GM21717 (cell line): Measurements from ENCODE around the gene KRT33A.

Source experiments
- ATAC-seq: cut with Tn5 transposase; IDR thresholded peaks from one replicate; pipeline ENCODE4 v1.9.1; 2021; ENCODE audit warnings: mild to moderate bottlenecking, moderate library complexity; ENCODE audit not compliant: unreplicated experiment

KRT33A gene

DNA sequence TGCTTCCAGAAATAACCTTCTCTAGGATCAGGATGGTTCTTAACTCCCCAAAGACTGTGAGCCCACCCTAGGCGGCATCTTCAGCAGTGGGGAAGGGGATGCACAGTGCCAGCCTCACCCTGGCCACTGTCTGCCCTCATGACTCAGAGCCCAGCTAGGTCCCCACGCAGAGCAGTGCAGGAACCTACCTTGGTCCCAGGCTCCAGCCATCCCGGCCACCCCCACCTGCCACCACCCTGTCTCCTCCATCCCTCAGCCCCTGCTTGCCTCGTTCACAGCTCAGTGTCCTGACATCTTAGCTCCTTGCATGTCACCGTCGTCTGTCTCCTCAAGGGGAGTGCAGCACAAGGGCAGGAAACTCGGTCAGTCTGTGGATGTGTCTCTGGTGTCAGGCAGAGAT lies 19.0 kb downstream of the KRT33A start:
- no peak for ATAC-seq

DNA sequence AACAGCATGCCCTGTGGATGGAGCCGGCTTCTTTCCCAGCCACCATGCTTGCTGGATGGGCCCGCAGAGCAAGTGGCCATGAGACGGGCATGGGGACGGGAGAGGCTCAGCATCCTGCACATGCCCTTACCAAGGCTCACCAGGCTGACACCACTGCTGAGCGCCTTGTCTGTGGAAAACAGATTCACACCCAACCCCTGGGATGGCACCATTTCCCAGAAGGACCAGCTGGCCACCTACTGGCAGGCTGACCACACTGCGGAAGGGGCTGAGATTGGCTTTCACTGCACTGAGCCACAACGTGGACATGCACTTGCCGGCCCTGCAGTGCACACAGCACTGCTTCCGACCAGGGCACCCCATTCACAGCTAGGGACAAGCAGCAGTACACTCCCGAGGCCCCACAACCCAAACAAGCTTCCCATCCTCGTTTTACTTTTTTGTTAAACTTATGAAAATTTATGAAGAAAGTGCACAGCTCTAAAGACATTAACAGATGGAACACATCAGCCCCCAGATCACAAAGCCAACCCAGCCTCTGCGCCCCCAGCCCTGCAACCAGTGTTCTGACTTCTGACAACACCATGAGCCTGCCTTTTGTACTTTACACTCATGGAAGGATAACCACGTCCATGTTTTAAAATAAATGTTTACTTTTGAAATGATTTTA lies 21.2 kb downstream of the KRT33A start:
- ATAC-seq: no peak

- ATAC-seq: no peak
Measured at GRCh38 chr17:41328207-41328606, 22.4 kb downstream of the KRT33A start.

- no peak for ATAC-seq
Measured at GRCh38 chr17:41327411-41328120, 23.1 kb downstream of the KRT33A start.

DNA sequence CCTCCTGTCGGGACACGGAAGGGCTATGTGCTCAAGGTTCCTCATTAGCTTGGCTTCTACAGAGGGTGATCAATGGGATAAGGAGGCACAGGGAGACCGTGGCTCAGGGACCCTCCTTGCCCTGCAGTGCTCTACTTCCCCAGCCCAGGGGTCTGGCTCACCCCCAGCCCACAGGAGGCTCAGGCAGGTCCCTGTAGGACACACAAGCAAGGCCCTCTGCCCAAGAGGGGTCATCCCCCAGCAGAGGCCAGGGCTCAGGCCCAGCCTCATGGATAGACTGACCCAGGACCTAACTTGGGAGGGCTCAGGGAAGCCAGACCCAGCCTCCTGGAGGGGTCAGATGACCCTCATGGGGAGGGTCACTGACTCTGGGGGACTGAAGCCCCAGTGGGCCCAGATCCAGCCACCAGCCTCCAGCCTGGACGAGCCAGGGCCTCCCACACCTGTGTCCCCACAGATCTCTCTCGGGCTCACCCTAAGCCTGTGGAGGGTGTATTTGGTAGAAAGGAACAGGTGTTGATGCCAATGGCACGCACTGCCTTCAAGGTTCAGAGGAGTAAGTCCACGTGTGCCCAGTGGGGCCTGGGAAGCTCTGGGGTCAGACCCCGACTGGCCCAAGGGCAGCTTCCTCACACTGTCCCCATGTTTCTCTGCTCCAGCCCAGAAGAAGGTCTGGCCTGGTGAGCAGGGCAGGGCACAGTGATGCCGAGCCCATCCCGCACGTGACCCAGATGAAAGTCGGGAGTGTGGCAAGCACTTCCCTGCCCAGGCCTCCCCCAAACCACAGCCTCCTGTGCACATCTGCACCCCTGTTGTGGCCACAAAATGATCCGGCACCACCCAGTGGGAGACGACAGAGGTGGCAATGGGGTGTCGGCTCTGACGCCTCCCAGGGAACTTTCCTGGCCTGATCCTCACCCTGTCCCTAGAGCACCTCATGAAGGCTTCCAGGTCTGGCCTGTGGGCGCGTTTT lies 24.2 kb downstream of the KRT33A start:
- ATAC-seq: no peak

GRCh38 chr17:41325611-41326010 lies 25.0 kb downstream of the KRT33A start:
- no peak for ATAC-seq

DNA sequence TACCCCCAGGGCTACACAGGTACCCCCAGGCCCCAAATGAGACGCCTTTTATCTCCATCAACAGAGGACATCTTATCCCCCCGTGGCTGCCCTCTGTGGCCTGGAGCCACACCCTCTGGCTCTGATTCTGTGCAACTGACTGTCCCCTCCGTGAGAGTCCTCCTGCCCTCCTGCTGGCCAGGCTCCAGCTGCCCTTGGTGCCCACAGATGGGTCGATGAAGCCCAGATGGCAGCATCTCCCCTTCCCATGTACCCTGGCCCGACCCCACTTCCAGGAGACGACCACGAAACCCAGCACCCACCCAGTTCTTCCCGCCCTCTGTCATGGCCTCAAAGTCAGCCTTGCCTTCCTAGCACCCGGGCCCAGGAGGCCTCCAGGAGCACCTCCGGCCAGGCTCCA lies 25.5 kb downstream of the KRT33A start:
- ATAC-seq: no peak

- no peak for ATAC-seq
Measured at GRCh38 chr17:41324180-41325075, 26.2 kb downstream of the KRT33A start.

GRCh38 chr17:41322903-41323895 lies 27.4 kb downstream of the KRT33A start:
- no peak for ATAC-seq

- ATAC-seq: no peak
Measured at GRCh38 chr17:41322094-41322902, 28.3 kb downstream of the KRT33A start.

- ATAC-seq: no peak
Measured at GRCh38 chr17:41318231-41318630, 32.4 kb downstream of the KRT33A start.

DNA sequence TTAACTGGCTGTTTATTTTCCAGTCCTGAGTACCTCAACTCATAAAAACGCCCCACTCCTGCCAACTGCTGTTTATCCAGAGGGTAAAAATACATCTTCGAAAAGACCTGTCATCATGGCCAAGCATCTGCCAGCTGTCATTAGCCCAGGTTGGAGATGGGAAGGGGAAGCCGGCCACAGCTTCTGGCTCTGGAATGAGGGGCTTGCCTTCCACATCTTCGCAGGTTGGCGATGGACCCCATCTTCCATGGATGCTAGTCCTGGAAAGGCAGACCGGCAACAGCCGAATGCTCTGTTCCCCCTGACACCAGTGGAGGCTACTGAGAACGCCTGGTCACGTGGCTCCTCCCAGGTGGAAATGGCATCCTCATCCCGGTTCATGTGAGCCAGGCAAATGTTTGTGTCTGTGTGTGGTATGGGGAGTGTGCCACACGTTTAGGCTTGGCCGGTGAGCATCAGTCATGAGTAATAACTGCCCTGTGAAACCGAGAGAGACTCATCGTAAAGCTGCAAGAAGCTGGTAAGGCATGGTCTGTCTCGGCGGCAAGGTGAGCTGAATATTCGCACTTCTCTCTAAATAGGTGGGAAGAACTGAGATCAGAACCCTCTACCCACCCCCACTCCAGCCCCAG lies 34.7 kb downstream of the KRT33A start:
- ATAC-seq: no peak

GRCh38 chr17:41315204-41315794 lies 35.3 kb downstream of the KRT33A start, which contains the start of gene KRTAP17-1:
KRTAP17-1 (minus strand) TSS chr17:41315710; CDS start chr17:41315650, 60 bp downstream.
- no peak for ATAC-seq

- no peak for ATAC-seq
Measured at GRCh38 chr17:41311111-41311510, 39.5 kb downstream of the KRT33A start.

- ATAC-seq: no peak
Measured at GRCh38 chr17:41308918-41309359, 41.7 kb downstream of the KRT33A start, which contains the start of gene KRTAP16-1. KRTAP16-1 (minus strand) TSS chr17:41309309; CDS start chr17:41309253, 56 bp downstream.

DNA sequence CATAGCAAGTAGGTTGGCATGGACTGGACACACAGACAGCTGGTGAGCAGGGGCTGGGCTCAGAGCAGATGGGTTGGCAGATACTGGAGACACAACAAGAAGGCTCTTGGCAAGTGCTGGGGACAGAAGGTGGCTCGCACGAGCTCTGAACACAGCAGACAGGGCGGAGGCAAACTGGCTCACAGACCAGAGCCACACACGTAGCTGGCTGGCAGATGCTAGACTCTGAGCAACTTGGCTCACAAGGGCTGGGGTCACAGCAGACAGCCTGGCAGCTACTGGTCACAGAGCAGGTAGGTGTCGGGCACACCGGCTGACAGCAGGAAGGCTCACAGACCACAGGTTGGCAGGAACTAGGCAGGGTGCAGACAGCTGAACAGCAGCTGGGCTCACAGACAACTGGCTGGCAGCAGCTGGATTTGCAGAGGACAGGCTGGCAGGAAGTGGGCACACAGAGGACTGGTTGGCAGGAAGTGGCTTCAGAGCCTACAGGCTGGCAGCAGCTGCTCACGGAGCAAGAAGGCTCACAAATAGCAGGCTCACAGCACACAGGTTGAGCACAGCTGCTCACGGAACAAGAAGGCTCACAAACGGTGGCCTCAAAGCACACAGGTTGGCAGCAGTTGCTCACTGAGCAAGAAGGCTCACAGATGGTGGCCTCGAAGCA lies 42.2 kb downstream of the KRT33A start:
- ATAC-seq: no peak

DNA sequence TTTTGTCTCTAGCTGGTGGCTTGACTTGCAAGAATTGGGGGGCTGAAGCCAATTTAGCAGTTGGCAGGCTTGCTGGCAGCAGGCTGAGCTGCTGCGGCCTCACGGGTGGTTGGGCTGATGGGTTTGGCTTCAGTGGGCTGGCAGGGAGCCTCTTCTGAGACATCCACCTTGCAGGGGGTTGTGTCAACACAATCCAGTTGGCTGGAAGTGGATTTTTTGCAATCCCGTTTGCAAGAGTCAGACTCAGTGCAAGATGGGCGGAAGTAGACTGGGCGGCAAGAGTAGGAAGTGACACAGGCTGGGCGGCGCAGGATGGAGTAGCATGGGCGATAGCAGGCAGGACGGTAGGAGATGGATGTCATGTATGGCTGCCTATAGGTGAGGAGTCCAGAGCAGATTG lies 43.0 kb downstream of the KRT33A start:
- ATAC-seq: no peak
